ENCODE data around the gene ZBTB17. TPM values are rescaled to one million over a fixed set of nuclear protein-coding genes. Genes with fewer than 3 reads are reported as not detected.

The ZBTB17 gene
- total and polyA plus RNA-seq, 9 of the 15 experiments (the other 6 are each of a cell fraction or from before 2014, with no cell fraction given) = 1.1 to 53.4 (median 29.6) TPM

- TF ChIP-seq ATF6 (CRISPR knock-in tag; IDR thresholded peaks at IDR 0.05) = no peak
- no peak for TF ChIP-seq EP400 (IDR thresholded peaks at IDR 0.05)
- TF ChIP-seq PPARD (CRISPR knock-in tag; IDR thresholded peaks at IDR 0.05) = no peak
- TF ChIP-seq ZKSCAN1 (IDR thresholded peaks at IDR 0.05; ENCODE audit: low read depth, low read length) = peak; percentile 19; the same call in 1 of the 2 replicates
- no peak for TF ChIP-seq KLF10 (CRISPR knock-in tag; IDR thresholded peaks at IDR 0.05)
- TF ChIP-seq CBX5 (IDR thresholded peaks at IDR 0.05; ENCODE audit: borderline replicate concordance, low read depth) = no peak
- TF ChIP-seq SP2 (IDR thresholded peaks at IDR 0.05; ENCODE audit: extremely low read depth, low read depth, low read length, poor library complexity, severe bottlenecking) = no peak
- no peak for TF ChIP-seq SRSF1 (IDR thresholded peaks at IDR 0.05; ENCODE audit: low read depth, low read length)
- TF ChIP-seq PBX2 (CRISPR knock-in tag; IDR thresholded peaks at IDR 0.05; ENCODE audit: low read depth) = no peak
- no peak for TF ChIP-seq PBX2 (tag; conservative IDR thresholded peaks at IDR 0.05; ENCODE audit: low read depth)
- no peak for TF ChIP-seq RREB1 (CRISPR knock-in tag; IDR thresholded peaks at IDR 0.05)
- TF ChIP-seq ATF4 (CRISPR knock-in tag; IDR thresholded peaks at IDR 0.05) = no peak
- peak; percentile 72; the same call in 1 of the 2 replicates for TF ChIP-seq ZNF395 (CRISPR knock-in tag; IDR thresholded peaks at IDR 0.05)
Measured at GRCh38 chr1:16012590-16013219, 36.8 kb upstream of the ZBTB17 start (continued).

All from K562 (cell line).